GM21825 (cell line): ENCODE measurements around the gene GPATCH8.
"Not testable (repeated sequence)": the region's sequence is repeated elsewhere in the genome, so short reads cannot be mapped to it uniquely, and the experiment has no call there.

Experiments
- ATAC-seq: cut with Tn5 transposase; IDR thresholded peaks from one replicate; pipeline ENCODE4 v1.9.1; 2021; ENCODE audit warnings: mild to moderate bottlenecking, moderate library complexity; ENCODE audit not compliant: unreplicated experiment

GPATCH8 gene

GRCh38 chr17:44398692-44399691, 104.2 kb downstream of the GPATCH8 start:
- no peak for ATAC-seq

DNA sequence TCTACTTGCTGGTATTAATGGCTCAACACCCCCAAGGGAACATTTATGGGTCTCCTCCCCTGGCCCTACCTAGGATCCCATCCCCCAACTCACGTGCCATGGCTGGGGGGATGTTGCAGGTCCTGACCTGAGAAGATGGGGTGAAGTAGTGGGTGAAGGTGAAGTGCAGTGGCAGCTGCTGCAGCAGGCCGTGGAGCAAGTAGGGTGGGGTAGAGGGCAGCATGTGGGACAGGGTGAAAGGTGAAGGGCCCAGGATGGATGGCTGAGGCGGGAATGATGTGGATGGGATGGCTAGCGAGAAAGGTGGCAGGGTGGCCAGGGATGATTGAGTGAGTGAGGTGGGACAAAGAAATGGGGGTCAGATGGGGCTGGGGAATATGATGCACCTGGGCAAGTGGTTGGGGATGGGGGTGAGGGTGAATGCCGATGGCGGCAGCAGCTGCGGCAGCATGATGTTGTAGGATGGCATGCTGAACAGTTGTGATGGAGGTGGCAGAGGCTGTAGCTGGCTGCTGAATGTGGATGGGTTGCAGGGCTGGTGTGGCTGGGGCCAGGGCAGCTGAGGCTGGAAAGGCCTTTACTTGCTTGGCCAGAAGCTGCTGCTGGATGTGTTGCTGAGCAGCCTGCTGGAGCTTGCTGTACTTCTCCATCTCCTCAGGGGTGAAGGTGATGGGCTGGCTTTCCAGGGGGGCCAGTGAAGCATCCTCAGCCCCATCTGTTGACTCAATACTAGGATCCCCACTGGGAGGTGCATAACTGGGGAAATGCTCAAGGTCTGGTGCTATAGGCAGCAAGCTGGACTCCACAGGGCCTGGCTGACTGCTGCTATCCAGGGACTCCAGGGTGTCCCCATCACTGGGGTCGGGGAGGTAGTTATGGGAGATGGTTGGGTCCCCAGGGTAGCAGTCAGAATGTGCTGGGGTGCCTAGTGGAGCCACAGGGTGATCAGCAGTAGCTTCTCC, 105.4 kb downstream of the GPATCH8 start:
- ATAC-seq = no peak

DNA sequence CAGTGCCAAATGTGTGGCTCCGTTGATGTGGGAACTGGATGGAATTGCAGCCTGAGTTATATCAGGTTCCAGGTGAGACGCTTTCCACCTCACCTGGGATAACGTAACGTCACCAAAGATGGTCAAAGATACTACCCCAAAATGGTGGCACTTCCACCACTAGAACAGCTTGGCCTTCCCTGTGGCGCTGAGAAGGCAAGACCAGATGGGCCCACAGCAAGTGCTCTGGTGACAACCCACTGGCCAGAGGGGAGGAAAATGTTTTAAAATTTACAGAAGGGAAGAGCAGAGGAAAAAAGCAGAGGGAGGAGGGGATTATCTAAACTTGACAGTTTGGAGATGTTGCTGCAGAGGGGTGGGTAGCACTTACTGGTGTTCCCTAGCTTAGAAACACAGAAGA, 106.3 kb downstream of the GPATCH8 start:
- no peak for ATAC-seq

DNA sequence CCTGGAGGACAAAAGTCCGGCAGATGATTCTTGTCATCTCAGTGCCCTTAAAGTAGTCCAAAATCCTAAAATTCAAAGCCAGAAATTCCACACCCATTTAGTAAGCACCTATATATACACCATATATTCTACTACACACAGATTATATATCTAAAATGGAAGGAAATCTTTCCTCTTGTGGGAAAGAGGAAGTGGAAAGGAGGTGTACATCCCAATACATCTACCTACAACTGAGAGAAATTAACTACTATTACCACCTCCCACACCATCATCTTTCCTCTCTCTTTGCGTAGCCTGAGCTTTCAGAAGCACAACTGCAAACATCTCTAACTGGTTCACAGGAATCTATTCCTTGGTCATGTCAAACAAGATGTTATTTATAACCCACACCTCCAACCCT, 108.4 kb downstream of the GPATCH8 start:
- ATAC-seq = no peak

- ATAC-seq = not testable (repeated sequence)
Observed at GRCh38 chr17:44394112-44394511, 109.1 kb downstream of the GPATCH8 start.

GRCh38 chr17:44390250-44390870, 112.8 kb downstream of the GPATCH8 start:
- ATAC-seq = no peak

- no peak for ATAC-seq
Observed at GRCh38 chr17:44389723-44390202, 113.4 kb downstream of the GPATCH8 start.

GRCh38 chr17:44389281-44389680, 113.9 kb downstream of the GPATCH8 start, which contains the start of gene ITGA2B:
Gene ITGA2B (minus strand): TSS chr17:44389649. CDS start chr17:44389473, 176 bp downstream.
- ATAC-seq = no peak

DNA sequence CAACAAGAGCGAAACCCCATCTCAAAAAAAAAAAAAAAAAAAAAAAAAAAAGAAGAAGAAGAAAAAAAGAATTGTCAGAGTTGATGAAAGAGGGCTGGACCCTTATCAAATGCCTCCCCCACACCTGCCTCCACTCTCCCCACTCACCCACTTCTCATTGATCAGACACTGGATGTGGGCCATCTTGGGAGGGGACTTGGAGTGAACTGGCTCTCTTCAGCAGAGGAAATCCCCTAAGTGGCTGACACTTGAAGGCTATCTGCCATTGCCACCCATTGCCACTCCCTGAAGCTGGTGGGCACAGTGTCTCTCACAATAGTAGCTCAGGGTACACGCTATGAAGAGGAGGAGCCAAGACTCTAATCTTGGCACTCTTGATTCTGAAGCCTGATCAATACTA, 115.4 kb downstream of the GPATCH8 start:
- no peak for ATAC-seq

DNA sequence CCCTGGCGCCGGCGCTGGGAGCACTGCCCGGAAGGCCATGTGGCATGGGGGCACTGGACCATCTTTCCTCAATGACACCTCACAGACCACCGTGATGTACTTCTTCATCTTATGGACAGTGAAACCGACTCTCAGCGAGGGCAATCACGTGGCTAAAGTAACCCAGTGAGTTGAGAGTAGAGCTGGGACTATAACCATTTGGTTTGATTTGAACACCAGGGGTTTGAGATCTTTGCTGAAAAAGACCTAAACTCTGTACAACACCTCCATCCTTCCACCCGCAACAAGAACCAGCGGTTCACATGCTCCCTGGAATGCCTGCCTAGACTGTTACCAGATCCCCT, 117.1 kb downstream of the GPATCH8 start:
- ATAC-seq = no peak

DNA sequence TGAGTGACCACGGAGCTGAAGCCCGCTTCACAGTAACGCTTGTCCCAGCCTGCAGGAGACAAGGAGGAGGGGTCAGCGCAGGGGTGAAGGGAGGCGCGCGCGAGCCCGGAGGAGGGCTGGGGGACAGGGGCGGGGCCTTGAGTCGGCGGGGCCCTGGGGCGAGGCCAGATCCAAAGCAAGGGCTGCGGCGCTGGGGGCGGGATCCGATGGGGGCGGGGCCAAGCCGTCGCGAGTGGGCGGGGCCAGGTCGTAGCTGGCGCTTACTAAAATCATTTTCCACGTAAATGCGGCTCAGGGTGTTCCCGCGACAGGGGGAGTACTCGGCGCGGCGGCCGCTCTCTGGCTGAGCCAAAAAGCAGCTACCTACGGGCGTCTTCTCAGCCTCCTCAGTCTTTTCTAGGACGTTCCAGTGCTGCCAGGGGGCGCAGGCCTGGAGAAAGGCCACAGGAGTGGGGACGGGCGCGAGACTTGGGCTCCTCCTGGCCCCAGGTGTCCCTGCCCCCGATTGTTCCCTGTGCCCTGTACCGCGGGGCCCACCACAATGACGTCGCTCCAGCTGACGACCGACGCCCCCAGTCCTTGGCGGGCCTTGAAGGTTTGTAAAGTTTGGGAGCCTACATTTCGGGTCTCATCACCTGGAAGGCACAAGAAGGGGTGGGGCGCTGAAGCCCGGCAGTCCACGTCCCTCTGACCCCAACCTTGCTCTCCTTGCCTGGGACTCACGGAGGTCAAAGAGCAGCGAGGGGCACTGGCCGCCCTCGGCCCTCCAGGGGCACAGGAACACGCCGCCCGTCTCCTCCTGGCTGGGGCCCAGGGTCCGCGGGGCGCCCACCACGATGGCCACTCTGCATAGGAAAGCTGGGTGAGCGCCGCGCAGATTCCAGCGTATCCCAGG, 117.7 kb downstream of the GPATCH8 start:
- no peak for ATAC-seq

GRCh38 chr17:44384823-44385286, 118.4 kb downstream of the GPATCH8 start:
- no peak for ATAC-seq

- ATAC-seq = no peak
Observed at GRCh38 chr17:44384281-44384822, 118.9 kb downstream of the GPATCH8 start.

GRCh38 chr17:44383861-44384260, 119.3 kb downstream of the GPATCH8 start:
- ATAC-seq = no peak

DNA sequence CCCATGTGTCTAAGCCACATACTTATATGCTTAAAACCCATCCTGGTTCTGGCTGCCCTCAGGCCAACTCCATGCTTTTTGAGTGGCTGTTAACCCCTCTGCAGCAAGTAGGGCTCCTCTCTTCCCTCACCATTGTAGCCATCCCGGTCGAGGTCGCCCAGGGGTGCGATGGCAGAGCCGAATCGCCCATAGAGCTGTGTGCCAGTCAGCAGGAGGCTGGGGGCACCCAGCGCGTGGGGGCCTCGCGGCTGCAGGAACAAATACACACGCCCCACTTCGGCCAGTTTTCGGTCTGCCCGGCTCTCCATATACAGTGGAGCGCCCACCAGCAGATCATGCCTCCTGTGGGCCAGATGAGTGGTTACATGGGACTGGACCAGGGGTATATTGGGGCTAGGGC, 119.8 kb downstream of the GPATCH8 start:
- no peak for ATAC-seq

- ATAC-seq = no peak
Observed at GRCh38 chr17:44382917-44383316, 120.3 kb downstream of the GPATCH8 start.

- no peak for ATAC-seq
Observed at GRCh38 chr17:44381810-44382305, 121.3 kb downstream of the GPATCH8 start.

GRCh38 chr17:44380767-44381166, 122.4 kb downstream of the GPATCH8 start:
- ATAC-seq = no peak

DNA sequence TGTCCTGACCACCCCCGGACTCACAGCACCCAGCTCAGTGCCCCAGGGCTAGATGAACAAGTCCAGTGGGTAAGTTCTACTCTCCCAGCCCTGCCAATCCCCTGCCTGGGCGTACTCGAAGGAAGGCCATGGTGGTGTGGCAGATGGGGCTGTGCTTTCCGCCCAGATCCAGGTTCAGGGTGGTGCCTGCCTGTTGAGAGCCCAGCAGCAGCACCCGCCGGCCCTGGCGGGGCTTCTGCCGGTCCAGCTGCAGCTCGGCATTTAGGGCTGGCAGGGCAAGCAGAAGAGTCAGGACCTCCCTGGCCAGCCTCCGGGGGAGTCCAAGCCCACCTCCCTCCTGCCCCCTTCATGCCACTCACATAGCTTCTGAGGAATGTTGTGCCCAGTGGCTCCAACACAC, 123.3 kb downstream of the GPATCH8 start:
- no peak for ATAC-seq
